ENCODE measurements around the gene TMX3.

TMX3 gene, protein sequence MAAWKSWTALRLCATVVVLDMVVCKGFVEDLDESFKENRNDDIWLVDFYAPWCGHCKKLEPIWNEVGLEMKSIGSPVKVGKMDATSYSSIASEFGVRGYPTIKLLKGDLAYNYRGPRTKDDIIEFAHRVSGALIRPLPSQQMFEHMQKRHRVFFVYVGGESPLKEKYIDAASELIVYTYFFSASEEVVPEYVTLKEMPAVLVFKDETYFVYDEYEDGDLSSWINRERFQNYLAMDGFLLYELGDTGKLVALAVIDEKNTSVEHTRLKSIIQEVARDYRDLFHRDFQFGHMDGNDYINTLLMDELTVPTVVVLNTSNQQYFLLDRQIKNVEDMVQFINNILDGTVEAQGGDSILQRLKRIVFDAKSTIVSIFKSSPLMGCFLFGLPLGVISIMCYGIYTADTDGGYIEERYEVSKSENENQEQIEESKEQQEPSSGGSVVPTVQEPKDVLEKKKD

DNA sequence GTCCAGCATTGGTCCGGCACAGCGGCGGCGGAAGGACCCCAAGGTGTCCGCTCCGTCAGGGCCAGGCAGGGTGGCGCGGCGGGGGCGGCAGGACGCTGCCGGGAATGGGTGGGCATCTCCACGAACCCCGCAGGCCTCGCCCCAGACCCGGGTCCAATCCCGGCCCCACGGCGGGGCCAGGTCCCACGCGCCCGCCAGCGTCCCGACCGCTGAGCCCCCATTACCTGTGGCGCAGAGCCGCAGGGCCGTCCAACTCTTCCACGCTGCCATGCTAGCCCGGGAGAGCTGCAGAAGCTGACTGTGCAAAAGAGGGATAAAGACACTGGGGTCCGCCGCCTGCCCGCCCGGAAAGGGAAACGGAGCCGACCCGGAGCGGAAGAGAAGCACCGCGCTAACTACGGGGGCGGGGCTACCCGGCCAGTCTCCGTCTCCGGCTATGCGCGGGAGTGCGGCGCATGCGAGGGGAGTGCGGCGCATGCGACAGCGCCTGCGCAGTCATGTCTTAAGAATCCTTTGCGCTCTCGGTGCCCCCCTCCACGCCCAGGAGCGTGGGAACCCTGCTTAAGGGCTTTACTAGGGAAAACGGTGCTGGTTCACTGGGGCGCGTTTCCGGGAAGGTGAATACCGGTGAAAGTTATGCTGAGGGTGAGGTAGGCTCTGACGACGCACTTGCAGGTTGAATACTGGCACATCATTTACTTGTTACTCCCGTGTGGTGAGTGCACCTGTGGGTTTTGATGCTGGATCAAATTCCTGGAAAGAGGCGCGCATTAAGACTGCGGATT, at the start of gene TMX3:
Gene TMX3, minus strand, starts transcription at position 397 of the 785 bp plus-strand sequence. Its CDS starts 127 bp downstream, at position 270.
- DNase-seq (ENCODE audit: low spot score), result peak; percentile 89

- no peak for DNase-seq (ENCODE audit: low spot score)
Measured at GRCh38 chr18:68764016-68764415, 49.1 kb upstream of the TMX3 start.

- no peak for DNase-seq (ENCODE audit: low spot score)
Measured at GRCh38 chr18:68763083-68763482, 48.2 kb upstream of the TMX3 start.

GRCh38 chr18:68759308-68759707, 44.4 kb upstream of the TMX3 start:
- DNase-seq (ENCODE audit: low spot score), result no peak

DNA sequence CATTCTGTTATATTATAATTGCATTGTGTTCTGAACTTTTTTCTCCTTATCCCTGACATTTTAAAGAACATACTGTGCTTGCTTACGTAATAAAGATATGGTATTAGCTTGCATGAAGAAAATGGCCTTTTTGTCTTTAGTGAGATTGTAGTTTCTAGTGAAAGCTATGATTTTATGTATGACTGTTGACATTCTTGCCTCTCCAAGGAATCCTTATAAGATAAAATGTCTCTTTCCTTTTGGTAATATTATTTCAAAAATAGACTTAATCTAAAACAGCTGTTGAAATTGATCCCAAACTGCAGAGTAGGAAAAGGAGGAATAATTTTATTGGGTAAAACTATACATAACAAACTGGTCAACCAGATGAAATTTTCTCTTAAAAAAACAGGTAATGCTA, 42.2 kb upstream of the TMX3 start:
- no peak for DNase-seq (ENCODE audit: low spot score)

DNA sequence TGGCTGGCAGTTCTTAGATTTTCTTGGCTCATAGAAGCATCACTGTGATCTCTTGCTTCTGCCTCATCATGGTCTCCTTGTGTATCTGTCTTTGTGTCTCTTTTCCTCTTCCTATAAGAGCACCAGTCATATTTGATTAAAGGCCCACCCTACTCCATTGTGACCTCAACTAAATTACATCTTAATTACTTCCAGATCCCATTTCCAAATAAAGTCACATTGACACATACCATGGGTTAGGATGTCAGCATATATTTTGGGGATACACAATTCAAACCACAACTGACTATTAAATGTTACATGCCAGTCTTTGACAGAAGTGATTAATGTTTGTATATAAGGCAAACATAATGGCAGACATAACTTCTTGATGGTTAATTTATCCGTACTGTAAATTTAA, 27.3 kb upstream of the TMX3 start:
- DNase-seq (ENCODE audit: low spot score), result no peak

DNA sequence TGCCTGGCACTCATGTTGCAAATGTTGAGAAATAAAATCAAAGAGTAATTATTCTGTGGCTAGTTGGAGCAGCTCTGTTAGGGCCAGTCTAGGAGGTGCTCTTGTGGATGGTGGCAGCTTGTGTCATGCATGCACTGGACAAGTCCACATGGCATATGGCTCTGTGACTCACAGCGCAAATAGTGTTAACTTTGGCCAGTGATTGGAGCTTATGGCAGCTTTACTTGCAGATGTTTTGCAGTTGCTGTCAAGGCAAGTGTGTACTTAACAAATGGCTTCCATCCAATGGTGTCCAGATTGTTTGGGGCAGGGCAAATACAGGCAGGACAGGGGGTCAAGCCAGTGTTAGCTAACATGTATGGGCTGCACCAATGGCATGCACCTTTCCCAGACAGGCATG, 26.1 kb upstream of the TMX3 start:
- no peak for DNase-seq (ENCODE audit: low spot score)

DNA sequence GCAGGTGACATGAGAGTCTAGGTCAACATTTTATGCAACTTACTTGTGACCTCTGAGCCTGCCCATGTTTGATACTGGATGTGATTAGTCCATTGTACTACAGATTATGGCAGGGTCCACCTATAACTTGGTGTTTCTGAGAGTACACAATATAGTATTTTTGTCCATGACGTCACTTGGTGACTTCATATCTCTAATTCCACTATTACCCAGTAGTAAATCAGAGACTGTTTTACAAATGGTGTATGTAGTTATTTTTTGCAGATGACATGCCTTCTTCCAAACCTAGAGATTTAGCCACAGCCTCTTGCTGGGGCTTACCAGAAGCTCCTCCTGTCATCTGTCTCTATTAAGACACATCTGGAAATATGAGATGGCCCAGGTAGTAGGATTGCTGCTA, 24.6 kb upstream of the TMX3 start:
- no peak for DNase-seq (ENCODE audit: low spot score)

DNA sequence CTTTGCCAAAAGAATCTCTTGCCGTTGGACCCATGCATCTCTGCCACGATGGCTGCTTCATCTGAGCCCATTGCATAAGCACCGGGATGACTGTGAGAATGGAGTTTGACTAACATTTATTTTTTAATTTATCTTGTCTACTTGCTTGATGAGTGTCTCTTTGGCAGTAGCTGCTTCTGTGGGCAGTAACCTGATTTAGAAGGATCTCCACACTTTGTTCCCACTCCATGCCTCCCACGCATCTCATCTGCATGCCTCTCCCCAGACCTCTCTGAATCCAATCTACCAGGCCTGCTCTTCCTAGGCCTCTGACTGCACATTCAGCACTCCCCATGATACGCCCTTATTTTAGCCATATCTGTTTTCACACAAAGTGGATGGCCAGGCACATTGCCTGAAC, 23.7 kb upstream of the TMX3 start:
- no peak for DNase-seq (ENCODE audit: low spot score)

- peak; percentile 66 for DNase-seq (ENCODE audit: low spot score)
Measured at GRCh38 chr18:68735483-68736343, 20.8 kb upstream of the TMX3 start.

- DNase-seq (ENCODE audit: low spot score), result no peak
Measured at GRCh38 chr18:68734308-68734707, 19.4 kb upstream of the TMX3 start.

GRCh38 chr18:68733707-68734106, 18.8 kb upstream of the TMX3 start:
- DNase-seq (ENCODE audit: low spot score), result no peak

- DNase-seq (ENCODE audit: low spot score), result no peak
Measured at GRCh38 chr18:68728081-68728700, 13.3 kb upstream of the TMX3 start.

DNA sequence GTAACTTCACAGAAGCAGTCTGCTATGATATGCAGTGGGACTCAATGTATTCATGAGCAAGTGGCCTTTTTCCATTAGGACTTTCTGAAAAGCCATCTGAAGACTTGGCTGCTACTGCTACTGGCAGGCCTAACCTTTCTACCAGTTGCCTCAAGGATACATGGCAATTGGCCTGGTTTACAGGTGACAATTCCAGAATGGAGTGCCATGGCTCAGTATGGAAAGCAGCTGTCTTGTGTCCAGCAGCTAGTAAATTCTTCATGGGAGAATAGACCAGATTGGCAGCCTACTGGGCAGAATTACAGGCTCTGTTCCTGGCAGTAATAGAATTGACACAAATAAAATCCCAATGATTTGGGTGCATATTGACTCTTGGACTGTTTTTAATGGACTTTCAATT, 12.6 kb upstream of the TMX3 start:
- no peak for DNase-seq (ENCODE audit: low spot score)

DNA sequence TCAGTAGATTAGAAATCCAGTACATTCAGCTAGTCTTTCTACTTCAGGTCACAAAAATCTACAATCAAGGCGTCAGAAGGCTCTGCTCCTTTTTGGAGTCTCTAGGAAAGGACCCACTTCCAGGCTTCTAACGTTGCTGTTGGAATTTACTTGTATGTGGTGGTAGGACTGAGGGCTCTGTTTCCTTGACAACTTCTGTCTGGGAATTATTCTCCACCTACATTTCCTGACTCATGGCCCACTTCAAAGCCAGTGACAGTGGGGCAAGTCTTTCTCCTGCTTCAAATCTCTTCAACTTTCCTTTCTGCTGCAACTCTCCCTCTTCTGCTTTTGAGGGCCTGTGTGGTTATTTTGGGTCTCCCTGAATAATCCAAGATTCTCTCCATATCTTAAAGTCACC, 10.4 kb upstream of the TMX3 start:
- DNase-seq (ENCODE audit: low spot score), result no peak

DNA sequence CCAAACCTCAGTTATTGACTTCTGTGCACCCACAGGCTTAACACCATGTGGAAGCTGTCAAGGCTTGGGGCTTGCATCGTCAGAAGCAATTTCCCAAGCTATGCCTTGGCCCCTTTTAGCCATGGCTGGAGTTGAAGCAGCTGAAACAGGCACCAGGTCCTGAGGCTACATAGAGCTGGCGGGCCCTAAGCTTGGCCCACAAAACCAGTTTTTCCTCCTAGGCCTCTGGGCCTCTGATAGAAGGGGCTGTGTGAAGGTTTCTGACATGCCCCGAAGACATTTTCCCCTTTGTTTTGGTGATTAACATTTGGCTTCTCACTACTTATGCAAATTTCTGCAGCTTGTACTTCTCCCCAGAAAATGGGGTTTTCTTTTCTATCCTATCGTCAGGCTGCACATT, 9.1 kb upstream of the TMX3 start:
- no peak for DNase-seq (ENCODE audit: low spot score)

DNA sequence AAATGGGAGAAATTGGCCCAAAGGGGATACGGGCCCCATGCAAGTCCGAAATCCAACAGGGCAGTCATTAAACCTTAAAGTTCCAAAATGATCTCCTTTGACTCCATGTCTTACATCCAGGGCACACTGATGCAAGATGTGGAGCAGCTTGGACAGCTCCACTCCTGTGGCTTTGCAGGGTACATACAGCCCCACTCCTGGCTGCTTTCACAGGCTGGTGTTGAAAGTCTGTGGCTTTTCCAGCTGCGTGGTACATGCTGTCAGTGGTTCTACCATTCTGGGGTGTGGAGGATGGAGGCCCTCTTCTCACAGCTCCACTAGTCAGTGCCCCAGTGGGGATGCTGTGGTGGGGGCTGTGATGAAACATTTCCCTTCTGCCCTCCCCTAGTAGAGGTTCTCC, 8.6 kb upstream of the TMX3 start:
- DNase-seq (ENCODE audit: low spot score), result no peak

DNA sequence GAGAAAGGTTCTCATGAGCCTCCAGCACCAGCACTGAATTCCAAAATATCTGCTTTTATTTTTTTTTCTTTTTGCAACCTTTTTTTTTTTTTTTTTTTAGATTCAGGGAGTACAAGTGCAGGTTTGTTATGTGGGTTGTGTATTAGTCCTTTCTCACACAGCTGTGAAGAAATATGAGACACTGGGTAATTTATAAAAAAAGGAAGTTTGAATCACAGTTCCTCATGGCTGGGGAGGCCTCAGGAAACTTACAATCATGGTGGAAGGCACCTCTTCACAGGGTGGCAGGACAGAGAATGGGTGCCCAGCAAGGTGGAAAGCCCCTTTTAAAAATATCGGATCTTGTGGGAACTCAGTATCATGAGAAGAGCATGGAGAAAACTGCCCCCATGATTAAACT, 7.9 kb upstream of the TMX3 start:
- DNase-seq (ENCODE audit: low spot score), result no peak

- DNase-seq (ENCODE audit: low spot score), result peak; percentile 29
Measured at GRCh38 chr18:68721681-68722583, 7.0 kb upstream of the TMX3 start.

- DNase-seq (ENCODE audit: low spot score), result peak; percentile 15
Measured at GRCh38 chr18:68714366-68714711, 569 bp downstream of the TMX3 start.

DNA sequence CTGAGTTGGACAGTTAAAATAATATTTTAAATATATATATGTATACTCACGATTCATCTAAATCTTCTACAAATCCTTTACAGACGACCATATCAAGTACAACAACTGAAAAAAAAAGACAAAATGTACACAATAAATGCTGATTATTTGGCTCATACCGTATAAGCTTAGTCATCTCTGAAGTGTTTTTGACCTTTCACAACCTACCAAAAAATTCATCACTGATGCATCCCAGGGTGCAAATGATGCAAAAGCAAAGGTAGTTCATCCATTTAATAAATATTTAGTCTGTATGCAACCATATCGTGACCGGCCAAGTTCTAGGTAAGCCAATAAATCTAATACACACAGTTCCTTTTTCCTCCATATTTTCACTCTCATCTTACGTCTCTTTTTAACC, 1.1 kb downstream of the TMX3 start:
- no peak for DNase-seq (ENCODE audit: low spot score)

Data from pons (tissue), 1 donor.